K562 (cell line): ENCODE results near the gene SLC26A3. TPM values are rescaled to one million over a fixed set of nuclear protein-coding genes. Genes with fewer than 3 reads are reported as not detected.
A peak's percentile ranks its signal among the peaks of the same experiment; 100 is the strongest.

ENCODE experiments used
- ATF6 ChIP-seq: sonication (generic); formaldehyde crosslinking; IDR thresholded peaks from 2 replicates; pipeline ENCODE4 v1.4.0; 2020; ENCODE audit warnings: mild to moderate bottlenecking, missing genetic modification reagents
- CC2D1A ChIP-seq: fragments of 450-650 bp; IDR thresholded peaks from 2 replicates; pipeline ENCODE4 v1.6.1; 2017; ENCODE audit warnings: mild to moderate bottlenecking
- EZH2 ChIP-seq: IDR thresholded peaks from 2 replicates; pipeline ENCODE4 v1.6.1; 2012; ENCODE audit warnings: low read depth, mild to moderate bottlenecking, inconsistent platforms, low read length, borderline replicate concordance
- GTF2E2 ChIP-seq: fragments of 200-800 bp; sonication (Bioruptor generic); IDR thresholded peaks from 2 replicates; pipeline ENCODE4 v1.6.1; 2016; ENCODE audit warnings: missing genetic modification characterization, missing compliant biosample characterization
- HNRNPUL1 ChIP-seq: fragments of 200-400 bp; formaldehyde crosslinking; IDR thresholded peaks from 2 replicates; pipeline ENCODE4 v1.6.1; 2017; ENCODE audit warnings: low read length
- L3MBTL2 ChIP-seq: fragments of 450-650 bp; IDR thresholded peaks from 2 replicates; pipeline ENCODE4 v1.6.1; 2016; ENCODE audit warnings: mild to moderate bottlenecking, moderate library complexity
- MAFF ChIP-seq: IDR thresholded peaks from 2 replicates; pipeline ENCODE4 v1.6.1; 2012; ENCODE audit warnings: low read length, improper control_type of control experiment
- NCOA1 ChIP-seq: fragments of 450-650 bp; IDR thresholded peaks from 2 replicates; pipeline ENCODE4 v1.6.1; 2016; ENCODE audit warnings: low read depth
- PHF8 ChIP-seq: fragments of 200-600 bp; sonication (generic); IDR thresholded peaks from 2 replicates; pipeline ENCODE4 v1.6.1; 2012; ENCODE audit warnings: mixed run types, mild to moderate bottlenecking, inconsistent platforms, low read length, moderate library complexity, borderline replicate concordance
- PML ChIP-seq: IDR thresholded peaks from 2 replicates; pipeline ENCODE4 v1.6.1; 2012; ENCODE audit warnings: low read length, inconsistent platforms
- POLR2AphosphoS5 ChIP-seq: IDR thresholded peaks from 2 replicates; pipeline ENCODE4 v1.6.1; 2011; ENCODE audit warnings: mild to moderate bottlenecking, low read depth, low read length, moderate library complexity; ENCODE audit not compliant: control insufficient read depth, insufficient read depth
- POU5F1 ChIP-seq: fragments of 150-350 bp; IDR thresholded peaks from 2 replicates; pipeline ENCODE4 v1.6.1; 2014; ENCODE audit warnings: borderline replicate concordance, low read length, low read depth, mild to moderate bottlenecking; ENCODE audit not compliant: partially characterized antibody
- PRPF4 ChIP-seq: fragments of 200-400 bp; formaldehyde crosslinking; IDR thresholded peaks from one replicate; pipeline ENCODE4 v1.6.1; 2017; ENCODE audit warnings: low read length, low read depth, mild to moderate bottlenecking; ENCODE audit not compliant: insufficient read depth, poor library complexity, severe bottlenecking
- PYGO2 ChIP-seq: fragments of 450-650 bp; IDR thresholded peaks from 2 replicates; pipeline ENCODE4 v1.6.1; 2016; ENCODE audit warnings: mild to moderate bottlenecking, missing genetic modification characterization, moderate library complexity, missing compliant biosample characterization
- RNF2 ChIP-seq: sonication (generic); IDR thresholded peaks from 2 replicates; pipeline ENCODE4 v1.6.1; 2016
- SAP30 ChIP-seq: fragments of 200-600 bp; sonication (generic); IDR thresholded peaks from 2 replicates; pipeline ENCODE4 v1.6.1; 2012; ENCODE audit warnings: borderline replicate concordance, low read depth, mild to moderate bottlenecking, moderate library complexity, low read length, control low read depth, inconsistent platforms; ENCODE audit not compliant: insufficient read depth, poor library complexity, severe bottlenecking
- SOX6 ChIP-seq: fragments of 450-650 bp; IDR thresholded peaks from 2 replicates; pipeline ENCODE4 v1.6.1; 2014; ENCODE audit warnings: mild to moderate bottlenecking
- SRSF3 ChIP-seq: fragments of 200-400 bp; formaldehyde crosslinking; IDR thresholded peaks from 2 replicates; pipeline ENCODE4 v1.6.1; 2016; ENCODE audit warnings: mild to moderate bottlenecking, low read length, moderate library complexity; ENCODE audit not compliant: insufficient read depth
- XRCC3 ChIP-seq: fragments of 450-650 bp; IDR thresholded peaks from 2 replicates; pipeline ENCODE4 v1.6.1; 2017; ENCODE audit warnings: mild to moderate bottlenecking, moderate library complexity
- ZBTB49 ChIP-seq: sonication (generic); formaldehyde crosslinking; IDR thresholded peaks from 2 replicates; pipeline ENCODE4 v1.8.0; 2022; ENCODE audit warnings: missing genetic modification reagents, mild to moderate bottlenecking, borderline replicate concordance
- ZFPM2 ChIP-seq: fragments of 250-450 bp; sonication (Bioruptor Pico); IDR thresholded peaks from 2 replicates; pipeline ENCODE4 v1.5.1; 2022; ENCODE audit warnings: mild to moderate bottlenecking
- ZKSCAN8 ChIP-seq: fragments of 200-800 bp; sonication (Bioruptor generic); IDR thresholded peaks from 2 replicates; pipeline ENCODE4 v1.6.1; 2016; ENCODE audit warnings: missing genetic modification characterization, missing compliant biosample characterization
- ZNF133 ChIP-seq: fragments of 250-450 bp; sonication (Bioruptor Pico); IDR thresholded peaks from 2 replicates; pipeline ENCODE4 v1.4.0; 2020; ENCODE audit warnings: mild to moderate bottlenecking
- ZNF146 ChIP-seq: IDR thresholded peaks from one replicate; pipeline ENCODE4 v1.6.1; 2018; ENCODE audit warnings: missing compliant biosample characterization; ENCODE audit not compliant: unreplicated experiment
- ZNF24 ChIP-seq: fragments of 450-650 bp; IDR thresholded peaks from 2 replicates; pipeline ENCODE4 v1.6.1; 2016
- ZNF445 ChIP-seq: fragments of 250-450 bp; sonication (Bioruptor Pico); IDR thresholded peaks from 2 replicates; pipeline ENCODE4 v1.4.0; 2020; ENCODE audit warnings: low read depth, mild to moderate bottlenecking, moderate library complexity
- polyA plus RNA-seq, 8 experiments: library from polyadenylated mRNA; depleted of rRNA in 4 of 8; stranded (reverse) in 5 of 8; unstranded in 3 of 8; fragments of >200 nt; fragmentation: Nextera tagmentation in 2 of 8; fragmentation: Illumina TruSeq in 1 of 8; extraction: Ambion mirVana in 2 of 8; extraction: Trizol in 1 of 8; gene quantifications; 2 replicates each; pipeline versions ENCODE4 v1.2.1 to v1.2.3, GENCODE V29; 2011 to 2014; ENCODE audit warnings: inconsistent platforms in 1 of 8, missing spikeins in 1 of 8
- total RNA-seq, 7 experiments: library from RNA; depleted of rRNA in 6 of 7; stranded (reverse); fragments of >200 nt in 6 of 7; fragmentation: Illumina TruSeq in 2 of 7; extraction: Trizol in 2 of 7; gene quantifications; 2 replicates each; pipeline versions ENCODE4 v1.2.1 to v1.2.3, GENCODE V29; 2011 to 2021; ENCODE audit warnings: low replicate concordance in 1 of 7

Gene SLC26A3
- total and polyA plus RNA-seq, 9 of the 15 experiments (the other 6 are each of a cell fraction or from before 2014, with no cell fraction given), result 0.86 TPM; not detected in 8

GRCh38 chr7:107743567-107744344 lies 59.3 kb downstream of the SLC26A3 start, which contains the start of gene CBLL1 (continued):
- TF ChIP-seq NCOA1 (peak; percentile 75), POU5F1 (peak; percentile 81), ZNF445 (CRISPR knock-in tag) (no peak), ZFPM2 (CRISPR knock-in tag) (no peak), CC2D1A (0 out of 2 replicates have a peak, but pooled peaks have one; percentile 74), ATF6 (CRISPR knock-in tag) (no peak; the same call in 1 of the 2 replicates), XRCC3 (no peak), RNF2 (peak; percentile 88), SOX6 (peak; percentile 74), GTF2E2 (tag) (peak; percentile 98), L3MBTL2 (peak; percentile 86), PHF8 (peak; percentile 98), EZH2 (no peak), ZBTB49 (CRISPR knock-in tag) (no peak), PRPF4 (peak; percentile 43), MAFF (peak; percentile 2; the same call in 1 of the 2 replicates), ZNF133 (no peak), HNRNPUL1 (no peak), POLR2AphosphoS5 (peak; percentile 90), ZNF24 (peak; percentile 15; the same call in 1 of the 2 replicates), ZNF146 (CRISPR knock-in tag) (no peak), PYGO2 (tag) (no peak), PML (peak; percentile 78), SAP30 (peak; percentile 93), ZKSCAN8 (CRISPR knock-in tag) (no peak), SRSF3 (no peak)
